NT2/D1 (cell line): ENCODE measurements around the gene ANTXR2.

Experiments
- SUZ12 ChIP-seq: IDR thresholded peaks from 2 replicates; pipeline ENCODE4 v1.6.1; 2011; ENCODE audit not compliant: insufficient read length, insufficient read depth; ENCODE audit errors: extremely low read depth
- YY1 ChIP-seq: IDR thresholded peaks from 2 replicates; pipeline ENCODE4 v1.6.1; 2011; ENCODE audit not compliant: insufficient read length, insufficient read depth

- TF ChIP-seq SUZ12 (no peak), YY1 (no peak)
These were observed 90.3 kb downstream of the ANTXR2 start for GRCh38 chr4:79982601-79983322.
